ENCODE results near the gene HSPB6.
"Not testable (repeated sequence)": the region's sequence is repeated elsewhere in the genome, so short reads cannot be mapped to it uniquely, and the experiment has no call there.

Gene HSPB6

DNA sequence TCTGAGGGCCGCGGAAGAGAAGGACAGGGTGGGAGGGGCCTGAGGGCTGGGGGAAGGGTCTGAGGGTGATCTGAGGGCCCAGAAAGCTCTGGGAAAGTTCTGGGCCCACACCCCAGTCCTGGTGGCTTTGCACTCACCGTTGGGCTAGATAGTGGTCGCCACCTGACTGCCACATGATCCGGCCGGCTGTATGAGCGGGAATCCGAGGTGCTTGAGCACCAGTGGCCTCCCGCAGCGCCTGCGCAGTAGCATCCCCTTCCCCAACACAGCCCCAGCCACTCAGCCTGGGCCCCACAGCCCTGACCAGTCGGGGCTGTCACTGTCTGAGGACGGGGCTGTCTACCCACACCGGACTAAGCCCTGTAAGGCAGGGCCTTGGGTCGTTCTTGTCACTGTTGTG is 40.8 kb upstream of the HSPB6 start:
- Histone ChIP-seq H3K4me3 (ENCODE audit: low read length) (no peak overlapping the region), H2AFZ (ENCODE audit: low read depth, low read length) (no peak overlapping the region), H3K79me2 (ENCODE audit: low read length) (no peaks in the 10 kb centered on the region), H3K9ac (ENCODE audit: low read length) (no peak overlapping the region), H3K4me2 (ENCODE audit: low read length) (no peak overlapping the region), H3K4me1 (ENCODE audit: low read length) (no peaks in the 10 kb centered on the region), H3K36me3 (replicated peaks; ENCODE audit: low read depth, low read length) (no peaks in the 10 kb centered on the region), H3K27me3 (ENCODE audit: low read depth, low read length) (no peaks in the 10 kb centered on the region; the same call in 1 of the 2 replicates), H4K20me1 (ENCODE audit: insufficient read depth, low read length) (no peaks in the 10 kb centered on the region), H3K9me3 (ENCODE audit: insufficient read depth, low read length) (no peaks in the 10 kb centered on the region), H3K27ac (ENCODE audit: low read length) (no peak overlapping the region)
- TF ChIP-seq, protein P1, sequence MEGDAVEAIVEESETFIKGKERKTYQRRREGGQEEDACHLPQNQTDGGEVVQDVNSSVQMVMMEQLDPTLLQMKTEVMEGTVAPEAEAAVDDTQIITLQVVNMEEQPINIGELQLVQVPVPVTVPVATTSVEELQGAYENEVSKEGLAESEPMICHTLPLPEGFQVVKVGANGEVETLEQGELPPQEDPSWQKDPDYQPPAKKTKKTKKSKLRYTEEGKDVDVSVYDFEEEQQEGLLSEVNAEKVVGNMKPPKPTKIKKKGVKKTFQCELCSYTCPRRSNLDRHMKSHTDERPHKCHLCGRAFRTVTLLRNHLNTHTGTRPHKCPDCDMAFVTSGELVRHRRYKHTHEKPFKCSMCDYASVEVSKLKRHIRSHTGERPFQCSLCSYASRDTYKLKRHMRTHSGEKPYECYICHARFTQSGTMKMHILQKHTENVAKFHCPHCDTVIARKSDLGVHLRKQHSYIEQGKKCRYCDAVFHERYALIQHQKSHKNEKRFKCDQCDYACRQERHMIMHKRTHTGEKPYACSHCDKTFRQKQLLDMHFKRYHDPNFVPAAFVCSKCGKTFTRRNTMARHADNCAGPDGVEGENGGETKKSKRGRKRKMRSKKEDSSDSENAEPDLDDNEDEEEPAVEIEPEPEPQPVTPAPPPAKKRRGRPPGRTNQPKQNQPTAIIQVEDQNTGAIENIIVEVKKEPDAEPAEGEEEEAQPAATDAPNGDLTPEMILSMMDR (IDR thresholded peaks at IDR 0.05; ENCODE audit: low read depth, low read length): no peak
- TF ChIP-seq EZH2phosphoT487 (IDR thresholded peaks at IDR 0.05; ENCODE audit: low read depth): no peak

- Histone ChIP-seq H3K9me3 (ENCODE audit: insufficient read depth, low read length) (no peaks in the 10 kb centered on the region), H3K4me2 (ENCODE audit: low read length) (no peak overlapping the region), H4K20me1 (ENCODE audit: insufficient read depth, low read length) (no peaks in the 10 kb centered on the region), H3K4me1 (ENCODE audit: low read length) (no peaks in the 10 kb centered on the region), H3K27me3 (ENCODE audit: low read depth, low read length) (no peaks in the 10 kb centered on the region; the same call in 1 of the 2 replicates), H3K9ac (ENCODE audit: low read length) (no peak overlapping the region), H3K27ac (ENCODE audit: low read length) (no peak overlapping the region), H2AFZ (ENCODE audit: low read depth, low read length) (no peak overlapping the region), H3K4me3 (ENCODE audit: low read length) (no peak overlapping the region), H3K36me3 (replicated peaks; ENCODE audit: low read depth, low read length) (no peaks in the 10 kb centered on the region), H3K79me2 (ENCODE audit: low read length) (no peaks in the 10 kb centered on the region)
- TF ChIP-seq EZH2phosphoT487 (IDR thresholded peaks at IDR 0.05; ENCODE audit: low read depth): no peak
- TF ChIP-seq, protein P1 (IDR thresholded peaks at IDR 0.05; ENCODE audit: low read depth, low read length): no peak
Observed at GRCh38 chr19:35796645-35797542, 40.1 kb upstream of the HSPB6 start.

DNA sequence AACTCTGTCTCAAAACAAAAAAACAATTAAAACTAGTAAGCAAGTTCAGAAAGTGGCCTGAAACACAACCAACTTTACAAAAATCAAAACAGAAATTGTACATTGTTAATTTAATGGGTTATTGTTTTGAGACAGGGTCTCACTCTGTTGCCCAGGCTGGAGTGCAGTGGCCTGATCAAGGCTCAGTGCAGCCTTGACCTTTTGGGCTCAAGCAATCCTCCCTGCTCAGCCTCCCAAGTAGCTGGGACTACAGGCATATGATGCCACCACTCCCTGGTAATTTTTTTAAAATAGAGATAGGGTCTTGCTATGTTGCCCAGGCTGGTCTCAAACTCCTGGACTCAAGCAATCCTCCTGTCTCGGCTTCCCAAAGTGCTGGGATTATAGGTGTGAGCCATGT is 38.7 kb upstream of the HSPB6 start:
- H3K9ac ChIP-seq (ENCODE audit: low read length); H3K36me3 ChIP-seq (replicated peaks; ENCODE audit: low read depth, low read length); H3K4me1 ChIP-seq (ENCODE audit: low read length); H3K27ac ChIP-seq (ENCODE audit: low read length); H3K4me3 ChIP-seq (ENCODE audit: low read length); H3K27me3 ChIP-seq (ENCODE audit: low read depth, low read length); H4K20me1 ChIP-seq (ENCODE audit: insufficient read depth, low read length); H3K4me2 ChIP-seq (ENCODE audit: low read length); H3K9me3 ChIP-seq (ENCODE audit: insufficient read depth, low read length); H2AFZ ChIP-seq (ENCODE audit: low read depth, low read length); H3K79me2 ChIP-seq (ENCODE audit: low read length): not testable (repeated sequence)

DNA sequence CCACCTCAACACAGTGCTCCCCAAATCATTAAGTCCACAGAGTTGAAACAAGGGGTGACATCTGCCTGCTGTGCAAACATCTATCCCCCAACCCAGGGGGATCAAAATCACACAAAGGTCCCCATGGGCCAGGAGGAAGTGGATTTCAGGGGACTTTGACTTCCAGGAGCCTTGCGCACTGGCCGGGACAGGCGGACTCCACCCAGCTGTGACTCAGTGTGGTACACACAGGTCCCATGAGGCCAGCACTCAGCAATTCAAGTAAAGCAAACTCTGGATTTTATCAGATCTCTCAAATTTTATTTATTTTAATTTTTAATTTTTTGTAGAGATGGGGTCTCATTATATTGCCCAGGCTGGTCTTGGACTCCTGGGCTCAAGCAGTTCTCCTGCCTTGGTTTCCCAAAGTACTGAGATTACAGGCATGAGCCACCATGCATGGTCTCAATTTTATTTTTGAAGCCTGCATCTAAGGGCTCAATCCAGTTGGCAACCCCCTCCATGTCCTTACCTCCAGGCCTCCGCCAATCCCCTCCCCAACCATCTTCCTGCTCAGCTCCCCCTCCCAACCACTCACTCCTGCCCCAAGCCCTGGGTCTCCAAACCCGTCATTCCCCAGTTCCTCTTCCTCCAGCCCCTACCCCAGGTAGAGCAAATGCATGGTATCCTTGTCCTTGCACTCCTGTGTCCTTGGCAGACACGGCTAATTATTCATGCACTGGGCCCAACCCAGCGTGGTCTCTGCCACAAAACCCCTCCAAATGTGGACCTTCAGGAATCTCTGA is 36.7 kb upstream of the HSPB6 start:
- TF ChIP-seq EZH2phosphoT487 (IDR thresholded peaks at IDR 0.05; ENCODE audit: low read depth): no peak
- TF ChIP-seq, protein P1 (IDR thresholded peaks at IDR 0.05; ENCODE audit: low read depth, low read length): no peak
- Histone ChIP-seq H3K9ac (ENCODE audit: low read length) (no peak overlapping the region), H3K27me3 (ENCODE audit: low read depth, low read length) (no peaks in the 10 kb centered on the region; the same call in 1 of the 2 replicates), H3K4me1 (ENCODE audit: low read length) (no peaks in the 10 kb centered on the region; the same call in 1 of the 2 replicates), H4K20me1 (ENCODE audit: insufficient read depth, low read length) (no peaks in the 10 kb centered on the region), H3K36me3 (replicated peaks; ENCODE audit: low read depth, low read length) (no peaks in the 10 kb centered on the region), H3K9me3 (ENCODE audit: insufficient read depth, low read length) (no peaks in the 10 kb centered on the region), H3K79me2 (ENCODE audit: low read length) (no peaks in the 10 kb centered on the region), H2AFZ (ENCODE audit: low read depth, low read length) (no peak overlapping the region), H3K27ac (ENCODE audit: low read length) (no peak overlapping the region), H3K4me3 (ENCODE audit: low read length) (no peak overlapping the region), H3K4me2 (ENCODE audit: low read length) (no peak overlapping the region)
